CD4-positive, alpha-beta T cell treated with Interleukin-6 for 4 hours (primary cell): Measurements from ENCODE around the gene FAM174A.
"Not testable (repeated sequence)": the region's sequence is repeated elsewhere in the genome, so short reads cannot be mapped to it uniquely, and the experiment has no call there.

Source experiments
- DNase-seq: peaks from one replicate; pipeline ENCODE4 v3.0.0-alpha.2; 2020; ENCODE audit warnings: mixed read lengths

Gene FAM174A

DNA sequence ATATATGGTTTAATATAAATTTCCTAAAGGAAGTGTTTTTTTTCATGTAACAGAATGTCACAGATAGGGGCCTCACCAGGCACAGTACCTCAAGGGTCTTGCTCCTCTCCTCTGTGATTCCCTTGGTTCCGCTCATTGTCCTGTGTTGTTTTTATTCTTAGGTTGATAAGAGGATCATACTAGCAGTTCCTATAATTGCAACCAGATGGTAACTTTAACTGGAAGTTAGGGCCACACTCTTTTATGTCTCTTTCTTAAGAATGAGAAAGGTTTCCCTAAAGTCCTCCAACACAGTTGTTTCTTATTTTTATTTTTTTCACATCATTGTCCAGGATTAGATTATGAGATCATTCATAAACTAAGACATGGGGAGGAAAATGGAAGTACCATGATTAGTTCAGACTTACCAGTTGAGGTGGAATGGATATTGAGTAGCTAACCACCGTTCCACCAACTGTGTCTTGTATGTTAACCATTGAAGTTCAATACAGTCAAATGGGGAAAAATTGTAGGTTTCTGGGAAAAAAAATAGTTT, 41.1 kb downstream of the FAM174A start:
- DNase-seq: no peak

DNA sequence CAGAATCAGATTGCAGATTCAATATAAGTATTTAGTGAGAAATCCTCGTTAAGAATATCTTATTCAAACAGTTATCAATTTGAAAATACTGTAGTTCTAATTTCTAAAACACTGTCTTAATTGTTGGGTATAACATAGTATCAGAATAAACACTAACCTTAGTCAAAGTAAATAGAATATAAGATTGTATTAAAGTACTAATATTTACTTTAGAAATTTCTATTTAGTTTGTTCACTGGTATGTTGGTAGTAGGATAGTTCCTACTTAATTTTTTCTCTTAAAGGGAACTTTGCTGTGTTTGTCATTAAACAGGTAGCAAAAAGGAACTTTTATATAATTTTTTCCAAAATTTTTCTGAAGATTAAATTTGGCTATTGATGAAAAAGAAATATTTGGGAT, 42.3 kb downstream of the FAM174A start:
- no peak for DNase-seq

DNA sequence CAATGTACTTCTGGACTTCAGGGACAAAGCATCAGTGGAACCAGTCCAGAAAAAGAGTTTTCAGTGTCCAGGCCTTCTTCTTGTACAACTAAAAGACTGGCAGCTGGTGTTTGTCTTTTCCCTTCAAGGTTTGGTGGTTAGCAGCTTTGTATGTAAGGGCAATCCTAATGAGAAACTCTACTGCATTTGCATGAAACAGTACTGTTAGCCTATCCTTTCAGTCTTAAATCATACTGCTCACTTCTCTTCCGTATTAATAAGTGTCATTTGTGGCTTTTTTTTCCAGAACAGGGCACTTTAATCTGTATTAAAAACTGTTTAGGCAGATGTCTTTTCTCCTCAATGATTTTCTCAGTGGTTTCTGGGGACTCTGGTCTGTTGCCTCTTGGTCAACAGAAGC, 48.9 kb downstream of the FAM174A start:
- DNase-seq: no peak

DNA sequence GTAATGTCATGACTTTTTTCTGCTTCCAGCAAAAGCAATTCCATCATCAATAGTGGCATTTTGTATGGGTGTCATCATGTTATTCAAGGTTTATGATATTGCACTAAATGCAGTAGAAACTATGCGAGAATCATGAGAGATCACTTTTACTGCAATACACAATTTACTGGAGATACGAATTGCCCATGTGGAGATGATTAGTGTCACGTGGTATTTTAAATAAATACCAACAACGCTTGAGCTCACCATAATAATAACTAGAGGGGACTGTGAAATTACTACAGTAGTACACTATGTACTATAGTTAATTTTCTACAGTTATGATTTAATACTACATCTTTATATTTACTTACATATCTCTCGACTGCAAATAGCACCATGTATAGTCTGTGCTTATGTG, 49.7 kb downstream of the FAM174A start:
- DNase-seq: no peak

DNA sequence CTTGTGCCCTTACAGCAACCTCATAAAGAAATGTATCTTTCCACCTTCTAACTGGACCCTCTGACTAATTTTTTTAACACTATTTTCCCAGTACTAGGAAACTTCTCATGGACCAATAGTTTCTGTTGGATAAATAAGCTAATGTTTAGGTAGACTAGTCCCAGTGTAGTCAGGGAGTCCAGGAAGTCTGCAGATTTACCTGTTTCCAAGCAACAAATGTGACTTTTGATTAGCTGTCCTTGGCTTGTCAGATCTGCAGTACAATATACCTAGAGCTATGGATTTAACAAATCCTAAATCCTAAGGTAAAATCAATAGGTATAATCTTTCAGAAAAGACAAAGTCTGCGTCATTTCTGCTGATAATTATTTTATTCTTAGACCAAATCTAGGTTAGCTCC, 55.7 kb downstream of the FAM174A start:
- no peak for DNase-seq

DNA sequence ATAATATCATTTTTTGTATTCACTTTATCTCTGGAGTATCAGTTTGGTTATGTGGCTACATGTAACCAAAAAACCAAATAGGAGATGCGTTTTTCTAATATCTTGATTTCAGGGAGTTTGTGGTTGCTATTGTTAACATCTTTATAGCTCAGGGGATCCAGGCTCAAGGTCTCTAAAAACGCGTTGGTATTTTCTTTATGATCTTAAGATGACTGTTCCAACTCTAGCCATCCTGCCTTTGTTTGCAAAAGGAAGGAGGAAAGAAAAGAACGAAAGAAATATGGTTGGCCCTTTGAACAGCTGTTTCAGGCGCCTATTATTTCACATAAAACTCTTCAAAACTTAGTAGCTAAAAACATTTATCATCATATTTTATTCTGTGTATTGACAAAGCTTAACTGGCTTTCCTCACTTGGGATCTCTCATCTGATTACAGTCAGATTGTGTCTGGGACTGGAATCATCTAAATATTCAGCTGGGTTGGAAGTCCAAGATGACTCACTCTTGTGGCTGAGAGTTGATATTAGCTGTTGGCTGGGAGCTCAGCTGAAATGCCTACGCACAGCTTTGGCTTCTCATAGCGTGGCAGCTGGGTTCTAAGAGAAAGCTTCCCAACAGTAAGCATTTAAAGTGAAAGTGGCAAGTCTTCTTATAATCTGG, 60.1 kb downstream of the FAM174A start:
- DNase-seq: no peak

DNA sequence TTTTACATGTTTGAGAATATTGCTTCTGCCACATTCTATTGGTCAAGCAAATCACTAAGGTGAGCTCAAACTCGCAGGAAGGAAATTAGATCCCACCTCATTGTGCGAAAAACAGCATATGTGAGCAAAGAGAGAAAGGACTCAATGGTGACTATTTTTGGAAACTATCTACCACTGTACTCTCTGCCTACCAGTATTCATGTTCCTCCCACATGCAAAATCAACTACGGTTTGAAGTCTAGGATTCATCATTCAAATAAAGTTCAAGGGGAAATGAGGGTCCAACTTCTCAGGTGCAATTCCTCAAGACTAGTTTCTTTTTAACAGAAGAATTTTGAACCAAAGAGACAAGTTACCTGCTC, 60.6 kb downstream of the FAM174A start:
- no peak for DNase-seq

DNA sequence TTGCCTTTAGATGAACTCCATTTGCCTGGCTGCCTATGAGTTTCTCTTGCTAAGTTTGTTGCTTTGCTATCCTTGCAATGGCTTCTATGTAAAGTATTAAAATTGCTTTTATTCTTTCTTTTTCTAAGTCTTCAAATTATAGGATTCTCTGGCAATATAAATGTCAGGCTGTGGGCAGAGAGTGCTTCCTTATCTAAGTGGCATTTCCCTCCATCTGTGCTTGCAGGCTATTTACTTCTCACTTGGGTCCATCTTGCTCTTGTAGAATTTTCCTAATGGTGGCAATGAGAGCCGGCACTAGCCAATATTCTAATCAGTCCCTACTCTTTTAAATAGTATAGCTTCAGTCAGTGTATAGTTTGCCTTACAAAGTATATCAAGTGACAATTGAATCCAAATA, 63.3 kb downstream of the FAM174A start:
- no peak for DNase-seq

DNA sequence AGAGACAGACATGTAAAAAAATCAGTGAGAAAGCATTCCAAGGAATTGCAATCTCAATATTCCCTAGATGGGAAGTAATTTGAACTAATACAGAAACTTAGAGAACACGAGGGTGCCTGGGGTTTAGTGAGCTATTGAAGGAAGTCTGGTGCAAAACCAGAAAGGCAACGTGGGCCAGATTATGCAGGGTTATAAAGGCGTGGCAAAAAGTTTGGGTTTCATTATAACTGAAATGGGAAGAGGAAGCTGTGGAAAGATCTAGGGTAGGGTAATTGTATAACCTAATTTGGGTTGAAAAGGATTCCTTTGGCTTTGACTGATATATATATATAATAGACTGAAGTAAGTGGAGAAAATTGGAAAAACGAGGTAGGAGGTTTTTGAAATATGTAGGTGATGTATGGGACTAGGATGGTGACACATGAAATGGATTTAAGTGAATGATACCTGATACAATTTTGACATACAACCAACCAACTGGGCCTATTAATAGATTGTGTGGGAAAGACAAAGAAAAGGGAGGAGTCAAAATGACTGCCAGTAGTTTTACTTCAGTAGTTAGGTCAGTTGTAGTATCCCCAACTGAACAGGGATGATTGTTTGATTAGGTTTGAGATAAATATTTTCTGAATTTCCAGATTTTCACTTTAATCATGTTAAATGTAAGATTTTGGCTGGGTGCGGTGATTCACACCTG, 65.3 kb downstream of the FAM174A start:
- DNase-seq: no peak

DNA sequence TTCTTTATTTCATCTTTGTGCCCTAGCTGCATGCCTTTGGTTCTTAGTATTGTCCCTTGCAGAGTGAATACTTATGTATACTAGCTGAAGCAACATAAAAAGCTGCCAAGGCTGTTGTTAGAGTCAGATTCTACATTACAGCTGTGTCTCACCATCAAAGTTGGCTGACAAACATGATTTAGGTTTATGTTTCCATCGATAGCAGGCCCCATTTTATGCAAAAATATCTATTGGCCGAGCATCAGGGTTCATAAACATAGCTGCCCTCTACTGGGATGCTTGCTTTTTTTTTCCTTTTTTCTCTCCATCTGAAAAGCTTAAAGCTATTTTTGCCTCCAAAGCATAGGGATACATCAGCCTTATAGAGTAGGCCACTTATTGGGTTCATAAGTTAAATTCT, 68.0 kb downstream of the FAM174A start:
- DNase-seq: no peak

DNA sequence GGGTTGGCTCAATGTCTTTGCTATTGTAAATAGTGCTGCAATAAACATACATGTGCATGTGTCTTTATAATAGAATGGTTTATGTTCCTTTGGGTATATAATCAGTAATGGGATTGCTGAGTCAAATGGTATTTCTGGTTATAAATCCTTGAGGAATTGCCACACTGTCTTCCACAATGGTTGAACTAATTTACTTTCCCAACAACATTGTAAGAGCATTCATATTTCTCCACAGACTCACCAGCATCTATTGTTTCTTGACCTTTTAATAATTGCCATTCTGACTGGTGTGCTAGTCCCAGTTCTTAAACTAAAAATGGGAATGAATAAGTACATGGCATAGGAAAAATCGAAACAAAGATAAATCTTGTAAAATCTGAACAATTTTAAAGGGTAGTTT, 68.8 kb downstream of the FAM174A start:
- DNase-seq: not testable (repeated sequence)

DNA sequence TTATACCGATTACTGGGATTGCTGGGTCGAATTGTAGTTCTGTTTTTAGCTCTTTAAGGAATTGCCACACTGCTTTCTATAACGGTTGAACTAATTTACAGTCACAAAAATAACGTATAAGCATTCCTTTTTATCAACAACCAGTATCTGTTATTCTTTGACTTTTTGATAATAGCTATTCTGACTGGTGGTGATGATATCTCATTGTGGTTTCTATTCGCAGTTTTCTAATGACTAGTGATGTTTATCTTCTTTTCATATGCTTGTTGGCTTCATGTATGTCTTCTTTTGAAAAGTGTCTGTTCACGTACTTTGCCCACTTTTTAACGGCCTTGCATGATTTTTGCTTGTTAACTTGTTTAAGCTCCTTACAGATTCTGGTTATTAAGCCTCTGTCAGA, 74.4 kb downstream of the FAM174A start:
- DNase-seq: no peak

DNA sequence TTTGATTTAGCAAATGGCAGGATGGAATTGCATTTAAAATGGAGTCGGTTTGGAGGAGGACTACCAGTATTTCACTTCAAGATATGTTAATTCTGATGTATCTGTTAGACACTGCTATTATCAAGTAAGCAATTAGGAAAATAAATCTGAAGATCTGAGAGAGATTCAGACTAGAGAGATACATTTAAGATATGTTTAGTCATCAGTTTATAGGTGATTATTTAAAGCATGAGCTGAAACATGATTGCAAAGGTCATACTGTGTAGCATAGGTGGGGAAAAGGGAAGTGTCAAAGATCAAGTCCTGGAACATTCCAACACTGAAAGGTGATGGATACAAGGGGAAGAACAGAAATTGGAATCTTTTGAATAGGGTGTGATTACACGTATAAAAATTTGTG, 79.1 kb downstream of the FAM174A start:
- DNase-seq: no peak

DNA sequence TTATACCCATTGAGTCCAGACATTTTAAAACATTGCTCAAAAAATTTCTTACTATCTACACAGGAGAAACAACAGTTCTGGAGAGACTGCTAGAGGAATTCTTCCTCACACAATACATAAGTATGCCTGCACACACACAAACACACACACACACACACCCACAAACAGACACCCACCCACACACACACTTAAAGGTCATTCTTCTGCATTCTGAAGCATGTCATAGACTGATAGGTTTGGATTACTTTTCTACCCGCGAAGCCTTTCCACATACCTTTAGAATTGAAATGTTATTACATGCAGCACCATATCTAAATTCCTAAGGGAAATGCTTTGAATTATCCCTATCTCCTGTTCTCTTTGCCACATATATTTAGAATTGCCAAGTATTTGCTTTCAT, 80.2 kb downstream of the FAM174A start:
- DNase-seq: no peak

DNA sequence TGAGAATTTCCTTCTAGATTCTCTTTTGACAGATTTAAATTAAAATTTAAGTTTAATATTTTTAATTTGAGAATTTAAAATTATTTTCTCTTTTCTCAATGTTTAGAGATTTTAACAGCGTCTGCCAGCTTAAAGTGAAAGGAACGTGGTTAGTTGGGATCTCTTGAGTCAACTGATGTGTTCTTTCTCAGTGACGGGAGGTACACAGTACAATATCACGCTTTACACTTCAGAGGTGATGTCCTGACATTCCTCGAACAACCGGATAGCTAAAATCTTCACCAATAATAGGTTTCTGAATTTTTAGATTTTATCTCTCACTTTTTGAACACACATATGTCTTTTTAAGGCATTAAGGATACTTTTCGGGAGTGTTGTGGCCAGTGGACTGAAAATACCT, 81.1 kb downstream of the FAM174A start:
- DNase-seq: no peak

DNA sequence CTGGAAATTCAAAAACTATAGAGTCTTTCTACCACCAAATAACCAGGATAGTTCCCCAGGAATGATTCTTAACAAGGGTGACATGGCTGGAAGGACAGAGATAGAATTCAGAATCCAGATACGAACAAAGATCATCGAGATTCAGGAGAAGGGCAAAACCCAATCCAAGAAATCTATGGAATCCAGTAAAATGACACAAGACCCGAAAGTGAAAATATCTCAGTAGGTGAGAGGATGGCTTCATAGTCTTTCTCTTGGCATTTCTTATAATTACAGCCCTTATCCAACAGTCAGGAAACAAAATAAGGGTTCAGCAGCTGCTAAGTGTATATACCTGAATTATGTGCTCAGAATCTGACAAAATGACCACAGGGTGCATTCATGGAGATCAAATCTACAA, 81.8 kb downstream of the FAM174A start:
- DNase-seq: no peak

DNA sequence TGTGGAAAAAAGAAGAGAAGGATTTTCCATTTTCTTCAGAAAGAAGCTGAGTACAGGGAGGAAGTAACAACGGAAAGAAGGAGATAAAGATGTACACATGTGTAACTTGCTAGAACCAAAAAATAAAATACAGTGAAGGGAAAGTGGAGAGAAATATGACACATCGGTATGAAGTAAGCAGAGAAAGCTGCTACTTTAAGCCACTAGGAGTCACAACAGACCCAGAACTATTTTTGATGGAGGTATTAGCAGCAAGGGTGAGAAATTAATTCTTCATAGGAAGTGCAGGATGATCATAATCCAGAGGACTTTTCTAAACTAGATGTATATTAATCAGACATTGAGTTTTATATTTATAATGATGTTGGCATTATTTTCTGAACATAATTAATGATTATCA, 88.5 kb downstream of the FAM174A start:
- no peak for DNase-seq

DNA sequence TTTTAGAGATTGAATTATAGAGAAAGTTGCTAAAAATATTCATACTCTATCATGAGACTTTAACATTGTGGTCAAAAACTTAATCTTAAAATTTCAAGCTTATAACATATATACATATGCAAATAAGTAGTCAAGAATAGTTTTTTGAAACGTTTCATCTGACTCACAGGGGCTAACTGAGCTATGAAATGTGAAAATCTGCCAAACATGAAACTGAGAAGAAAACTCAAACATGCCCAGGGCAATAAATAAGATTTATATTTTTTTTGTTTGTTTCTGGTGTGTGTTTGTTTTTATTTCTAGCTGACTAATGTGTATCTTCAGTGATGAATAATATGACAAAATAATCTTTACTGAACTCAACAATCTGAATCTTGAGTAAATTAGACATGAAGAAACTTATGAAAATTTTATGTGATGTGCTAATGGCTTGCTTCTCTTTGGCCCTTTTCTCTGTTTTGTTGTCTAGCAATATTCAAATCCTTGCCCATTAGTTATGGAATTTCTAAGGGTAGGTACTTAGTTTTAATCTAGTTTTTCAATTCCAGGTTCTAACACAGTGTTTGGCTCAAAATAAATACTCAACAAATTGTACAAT, 99.9 kb downstream of the FAM174A start:
- no peak for DNase-seq
